M059J (cell line): ENCODE data around the gene FAM184B. TPM values are rescaled to one million over a fixed set of nuclear protein-coding genes. Genes with fewer than 3 reads are reported as not detected.
A peak's percentile ranks its signal among the peaks of the same experiment; 100 is the strongest.
"Not testable (repeated sequence)": the region's sequence is repeated elsewhere in the genome, so short reads cannot be mapped to it uniquely, and the experiment has no call there.

Experiments
- DNase-seq: peaks from one replicate; pipeline ENCODE4 v3.0.0-alpha.2; 2012; ENCODE audit warnings: low read depth
- total RNA-seq: library from RNA; depleted of rRNA; stranded (reverse); fragments of >200 nt; shearing (Covaris generic); gene quantifications from 2 replicates; pipeline ENCODE4 v1.2.3, GENCODE V29; 2014

The FAM184B gene
- total RNA-seq, 1 experiment from 2014 or later, result 0.02 TPM

DNA sequence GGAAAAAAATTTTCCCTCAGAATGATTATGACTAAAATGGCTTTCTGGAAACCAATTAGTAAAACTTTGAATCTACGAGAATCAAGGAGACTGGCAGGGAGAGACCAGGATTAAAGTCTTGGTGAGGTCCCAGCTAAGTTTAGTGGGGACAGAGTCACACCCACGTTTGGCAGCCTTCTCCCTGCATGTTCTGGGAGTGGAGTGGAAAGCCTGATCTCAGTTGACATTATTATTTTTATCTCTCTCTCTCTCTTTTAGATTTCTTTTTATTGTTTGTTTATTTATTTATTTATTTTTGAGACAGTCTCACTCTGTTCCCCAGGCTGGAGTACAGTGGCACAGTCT is 99.2 kb downstream of the FAM184B start:
- no peak for DNase-seq

DNA sequence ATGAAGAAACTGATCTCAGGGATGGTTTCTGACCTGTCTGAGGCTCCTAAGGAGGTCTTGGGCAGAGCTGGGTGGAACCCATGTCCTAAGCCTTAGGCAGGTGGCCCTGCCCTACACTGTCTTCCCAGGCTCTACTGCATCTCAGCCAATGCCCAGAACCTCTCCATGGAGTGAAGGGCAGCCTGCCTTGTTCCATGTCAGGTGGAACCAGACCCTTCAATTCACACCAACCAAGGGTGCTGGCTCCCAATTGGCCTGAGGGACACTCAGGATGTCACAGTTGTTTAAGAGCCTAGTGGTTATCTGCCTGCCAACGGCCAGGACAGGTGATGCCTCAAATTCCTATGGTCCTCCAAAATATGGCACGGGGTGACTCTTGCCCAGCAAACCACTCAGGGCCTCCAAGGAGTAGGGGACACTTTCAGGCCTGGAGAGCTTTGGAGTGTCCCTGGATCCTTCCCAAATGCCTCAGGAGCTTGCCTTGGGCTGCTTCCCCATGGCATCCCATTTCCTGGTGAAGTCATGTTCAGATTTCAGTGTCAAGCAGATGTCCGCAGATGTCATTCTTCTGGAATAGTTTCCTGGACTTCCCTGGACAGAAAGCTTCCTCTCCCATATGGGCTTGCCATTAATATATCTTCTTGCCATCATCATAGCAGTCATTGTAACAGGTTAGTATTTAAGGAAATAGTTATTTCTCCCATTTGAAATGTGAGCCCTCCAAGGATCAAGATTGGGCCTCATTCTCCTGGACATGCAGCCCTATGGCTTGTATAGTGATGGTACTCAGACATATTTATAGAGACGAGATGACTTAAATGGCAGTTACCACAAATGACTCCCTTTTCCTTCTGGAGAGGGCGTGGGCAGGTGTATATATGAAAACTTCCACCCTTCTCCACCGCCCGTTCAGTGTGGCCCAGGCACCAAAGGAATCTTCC is 99.9 kb downstream of the FAM184B start:
- no peak for DNase-seq

DNA sequence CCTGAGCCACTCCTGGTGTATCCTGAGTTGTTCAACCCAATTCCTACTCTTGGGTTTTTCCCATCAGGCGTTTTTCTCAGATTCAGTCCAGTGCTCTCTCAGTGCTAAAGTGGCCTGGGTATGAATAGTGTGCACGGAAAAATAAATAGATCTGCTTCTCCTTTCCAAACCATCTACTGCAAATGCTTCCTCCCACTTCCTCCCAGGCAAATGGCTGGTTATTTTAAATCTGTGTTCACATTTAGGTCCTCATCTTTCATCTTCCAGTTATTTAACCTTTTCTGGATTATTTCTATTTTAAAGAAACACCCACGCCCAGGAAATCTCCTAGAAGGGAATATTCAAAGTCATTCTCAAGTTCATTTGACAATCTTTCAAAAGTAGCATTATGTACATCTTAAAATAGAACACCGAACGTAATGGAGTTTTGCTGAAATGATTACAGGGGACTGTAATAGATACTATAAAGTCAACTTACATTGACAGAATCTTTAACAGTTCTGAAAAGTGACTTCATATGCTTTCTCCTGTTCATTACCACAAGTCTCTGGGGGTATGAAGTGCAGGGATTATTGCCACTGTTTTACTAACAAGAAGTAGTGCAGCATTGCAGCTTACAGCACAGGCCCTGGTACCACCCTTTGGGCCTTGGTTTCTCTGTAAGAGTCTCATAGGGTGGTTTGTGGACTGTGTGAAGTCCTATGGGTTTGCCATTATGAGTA is 100.7 kb downstream of the FAM184B start:
- DNase-seq, result no peak

DNA sequence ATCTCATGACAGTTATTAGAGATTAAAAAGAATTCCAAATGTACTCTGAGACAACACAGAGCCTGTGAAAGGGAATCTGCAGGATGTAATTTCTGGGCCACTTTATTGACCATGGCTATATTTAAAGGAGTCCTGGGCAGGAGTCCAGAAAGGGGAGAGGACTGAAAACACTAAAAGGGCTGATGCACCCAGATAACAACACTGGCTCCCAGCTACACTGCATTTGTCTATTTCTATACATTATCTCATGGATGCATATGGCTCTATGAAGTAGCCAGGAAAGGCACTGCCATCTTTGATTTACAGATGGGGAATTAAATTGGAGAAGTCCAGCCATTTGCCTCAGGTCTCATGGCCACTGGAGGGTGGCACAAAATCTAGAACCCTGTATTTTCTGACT is 111.0 kb downstream of the FAM184B start:
- no peak for DNase-seq

DNA sequence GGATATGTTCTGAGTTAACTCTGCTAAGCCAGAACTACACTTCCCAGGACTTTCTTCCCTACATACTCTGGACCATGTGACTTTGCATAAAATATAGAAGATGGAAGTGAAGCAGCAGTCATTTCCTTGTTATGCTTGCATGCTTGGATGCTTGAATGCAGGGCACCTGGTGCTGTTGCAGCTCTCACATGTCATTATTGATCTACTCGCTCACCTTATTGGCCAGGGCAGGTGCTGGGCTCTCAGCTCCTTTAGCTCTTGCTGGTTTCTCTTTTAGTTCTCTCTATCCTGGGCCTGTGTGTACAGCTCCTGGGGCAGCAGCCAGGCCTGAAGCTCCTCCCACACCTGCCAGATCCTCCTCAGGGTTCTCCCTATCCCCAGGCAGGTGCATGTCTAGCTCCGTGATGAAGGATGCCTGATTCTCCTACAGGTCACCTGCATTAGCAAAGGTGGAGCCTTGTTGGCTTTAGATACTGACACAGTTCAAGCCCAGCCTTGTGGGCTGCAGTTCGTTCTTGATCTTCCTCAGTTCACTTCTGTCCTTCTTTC is 113.7 kb downstream of the FAM184B start:
- no peak for DNase-seq

DNA sequence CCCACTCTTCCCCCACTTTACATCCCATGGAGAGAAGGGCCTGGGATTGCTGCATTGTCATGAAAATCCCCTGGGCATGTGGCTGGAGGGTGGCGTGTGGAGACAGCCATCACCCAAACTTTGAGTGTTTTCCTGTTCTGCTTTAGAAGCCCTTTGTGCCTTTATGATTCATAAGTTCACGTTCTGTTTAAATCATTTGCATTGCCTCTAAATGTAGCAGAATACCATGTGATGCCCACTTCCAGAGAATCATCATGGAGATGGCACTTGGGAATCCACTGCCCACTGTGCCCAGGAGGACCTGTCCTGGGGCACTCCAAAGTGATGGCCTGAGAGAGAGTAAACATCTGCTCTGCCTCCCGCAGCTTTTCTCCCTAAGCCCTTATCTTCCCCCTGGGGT is 114.2 kb downstream of the FAM184B start:
- DNase-seq, result no peak

DNA sequence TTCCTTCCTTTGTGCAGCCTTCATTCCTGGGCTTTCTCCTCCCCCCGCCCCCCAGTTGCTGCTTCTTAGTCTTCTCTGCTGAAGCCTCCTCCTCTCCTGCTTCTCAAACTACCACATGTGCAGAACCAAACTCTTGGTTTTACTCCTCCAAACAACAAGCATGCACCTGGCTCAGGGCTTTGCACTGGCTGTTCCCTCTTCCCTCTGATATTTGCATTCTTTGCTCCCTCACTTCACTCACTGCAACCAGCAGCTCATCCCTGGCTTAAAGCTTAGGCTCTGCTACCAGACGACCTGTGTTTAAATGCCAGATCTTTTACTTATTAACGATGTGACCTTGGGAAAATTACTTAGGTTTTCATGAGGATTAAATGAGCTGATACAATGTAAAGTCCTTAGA is 115.6 kb downstream of the FAM184B start:
- DNase-seq, result no peak

DNA sequence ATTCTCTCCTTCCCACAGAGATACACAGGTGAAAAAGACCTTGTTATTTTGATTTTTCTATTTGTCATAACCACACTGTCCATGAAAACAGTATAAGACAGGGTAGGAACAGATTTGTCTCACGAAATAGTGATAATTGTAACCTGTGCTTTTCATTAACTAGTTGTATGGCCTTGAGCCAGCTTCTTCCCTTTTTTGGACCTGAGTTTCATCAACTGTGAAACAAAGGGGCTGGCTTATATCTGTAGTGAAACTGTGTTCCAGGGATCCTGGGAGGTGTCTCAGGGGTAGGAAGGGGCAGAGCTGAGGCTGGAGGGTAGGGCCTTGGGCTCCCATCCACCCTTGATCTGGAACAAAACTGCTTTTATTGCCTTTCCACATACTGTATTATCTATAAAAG is 116.1 kb downstream of the FAM184B start:
- no peak for DNase-seq

DNA sequence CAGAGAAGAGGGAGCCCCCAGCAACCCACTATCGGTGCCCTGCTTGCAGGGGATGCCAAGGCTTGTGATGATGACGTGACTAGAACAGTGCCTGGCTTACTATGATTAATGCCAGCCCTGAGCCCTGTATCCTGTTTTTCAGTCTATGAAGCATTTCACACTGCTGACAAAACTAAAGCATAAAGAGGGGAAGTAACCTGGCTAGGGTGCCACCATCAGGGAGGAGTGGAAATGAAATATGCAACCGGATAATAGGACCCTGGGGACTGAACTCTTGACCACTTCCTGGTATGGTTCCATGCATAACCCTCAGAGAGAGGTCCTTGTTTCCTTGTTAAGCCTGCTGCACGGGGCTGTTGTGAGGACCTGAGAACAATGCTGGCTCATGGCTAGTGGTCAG is 116.7 kb downstream of the FAM184B start:
- no peak for DNase-seq

DNA sequence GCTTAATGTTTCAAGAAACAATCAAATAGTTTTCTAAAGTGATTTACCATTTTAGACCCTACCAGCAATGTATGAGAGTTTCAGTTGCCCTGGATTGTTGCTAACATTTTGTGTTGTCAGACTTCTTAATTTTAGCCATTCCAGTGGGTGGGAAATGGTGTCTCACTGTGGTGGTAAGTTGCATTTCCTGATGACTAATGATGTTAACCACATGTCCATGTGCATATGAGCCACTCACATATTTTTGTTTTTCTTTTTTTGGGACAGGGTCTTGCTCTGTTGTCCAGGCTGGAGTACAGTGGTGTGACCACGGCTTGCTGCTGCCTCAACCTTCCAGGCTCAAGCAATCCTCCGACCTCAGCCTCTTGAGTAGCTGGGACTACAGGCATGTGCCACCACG is 118.7 kb downstream of the FAM184B start:
- DNase-seq, result peak; percentile 55

DNA sequence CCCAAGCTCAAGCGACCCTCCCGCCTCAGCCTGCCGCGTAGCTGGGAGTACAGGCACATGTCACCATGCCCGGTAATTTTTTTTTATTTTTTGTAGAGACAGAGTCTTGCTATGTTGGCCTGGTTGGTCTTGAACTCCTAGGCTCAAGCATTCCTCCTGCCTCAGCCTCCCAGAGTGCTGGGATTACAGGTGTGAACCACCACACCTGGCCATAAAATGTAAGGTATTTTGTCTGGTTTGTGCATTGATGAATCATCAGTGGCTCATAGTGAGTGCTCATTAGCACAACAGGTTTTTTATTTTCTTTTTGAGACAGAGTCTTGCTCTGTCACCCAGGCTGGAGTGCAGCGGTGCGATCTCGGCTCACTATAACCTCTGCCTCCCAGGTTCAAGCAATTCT is 122.2 kb downstream of the FAM184B start:
- not testable (repeated sequence) for DNase-seq

DNA sequence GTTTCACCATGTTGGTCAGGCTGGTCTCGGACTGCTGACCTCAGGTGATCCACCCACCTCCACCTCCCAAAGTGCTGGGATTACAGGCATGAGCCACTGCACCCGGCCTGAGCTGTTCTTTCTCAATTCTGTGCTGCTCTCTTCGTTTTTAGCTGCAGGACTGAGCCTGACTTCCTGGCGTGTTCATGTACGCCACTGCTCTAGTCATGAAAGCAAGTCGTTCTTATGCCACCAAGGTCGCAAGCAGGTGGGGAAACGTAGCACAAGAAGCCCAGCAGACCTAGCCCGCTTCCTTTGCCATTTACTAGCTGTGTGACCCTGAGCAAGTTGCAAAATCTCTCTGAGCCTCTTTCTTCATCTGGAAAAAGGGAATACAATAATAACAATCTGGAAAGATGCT is 123.6 kb downstream of the FAM184B start:
- no peak for DNase-seq

DNA sequence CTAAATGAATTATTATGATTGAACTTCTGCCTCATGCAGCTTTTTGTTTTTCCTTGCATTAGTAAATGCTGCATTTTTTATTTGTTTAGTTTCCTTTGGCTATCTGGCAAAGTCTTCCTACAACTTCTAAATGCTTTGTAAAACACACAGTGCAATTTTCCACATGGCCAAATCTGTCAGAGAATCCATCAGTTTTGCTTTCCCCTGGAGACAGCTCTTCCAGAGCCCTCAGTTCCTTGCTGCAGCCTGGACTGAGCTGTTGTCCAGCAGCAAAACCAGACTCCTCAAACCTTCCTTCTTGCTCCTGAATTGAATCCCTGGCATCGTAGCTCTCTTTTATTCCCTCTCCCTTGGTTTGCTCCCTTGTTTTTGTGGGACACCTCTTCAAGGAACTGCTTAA is 124.3 kb downstream of the FAM184B start:
- DNase-seq, result no peak

DNA sequence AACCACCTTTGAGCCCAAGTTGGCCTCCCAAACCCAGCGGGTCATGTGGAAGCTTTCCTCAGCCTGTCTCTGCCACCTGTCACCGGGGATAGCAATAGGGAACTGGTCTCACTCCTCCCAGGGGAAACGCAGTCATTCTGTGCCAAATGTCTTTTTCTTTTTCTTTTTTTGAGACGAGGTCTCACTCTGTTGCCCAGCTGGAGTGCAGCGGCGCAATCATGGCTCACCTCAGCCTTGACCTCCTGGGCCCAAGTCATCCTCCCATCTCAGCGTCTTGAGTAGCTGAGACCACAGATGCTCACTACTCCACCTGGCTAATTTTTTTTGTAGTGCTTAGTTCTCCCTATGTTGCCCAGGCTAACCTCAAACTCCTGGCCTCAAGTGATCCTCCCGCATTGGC is 126.7 kb downstream of the FAM184B start:
- no peak for DNase-seq

DNA sequence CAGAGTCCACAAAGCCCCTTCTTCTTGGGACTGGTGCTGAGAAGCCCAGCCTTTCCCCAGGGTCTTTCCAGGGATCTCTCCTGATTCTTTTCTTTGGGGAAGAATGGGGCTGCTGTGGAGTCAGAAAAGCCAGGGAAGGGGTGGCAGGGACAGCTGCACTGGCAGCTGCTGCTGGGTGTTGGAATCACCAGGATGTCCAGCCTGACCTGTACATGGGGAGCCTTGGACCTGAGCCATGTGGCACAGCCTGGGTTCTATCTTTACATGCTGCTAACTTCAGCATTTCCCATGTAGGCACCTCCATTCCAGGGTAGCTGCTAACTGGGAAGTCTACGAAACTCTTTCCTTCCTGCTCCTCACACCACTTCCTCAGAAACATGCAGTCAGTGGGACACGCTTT is 131.0 kb downstream of the FAM184B start:
- DNase-seq, result no peak

DNA sequence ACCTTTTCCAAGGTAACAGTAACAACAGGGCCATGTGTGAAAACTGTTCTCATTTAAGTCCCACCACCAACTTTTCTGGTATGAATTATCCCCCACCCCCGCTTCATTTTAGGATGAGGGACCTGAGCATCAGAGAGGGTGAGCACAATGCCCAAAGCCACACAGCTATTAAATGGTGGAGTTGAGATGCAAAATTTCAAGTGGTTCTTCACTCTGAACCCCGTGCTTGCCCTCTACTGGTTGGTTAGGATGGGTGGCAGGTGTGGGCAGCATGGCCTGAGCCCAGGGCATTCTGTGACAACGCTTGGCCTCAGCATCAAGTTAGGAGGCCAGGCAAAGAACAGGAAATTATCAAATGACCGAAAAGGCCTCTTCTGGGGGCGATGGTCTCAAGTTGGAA is 133.5 kb downstream of the FAM184B start:
- no peak for DNase-seq

DNA sequence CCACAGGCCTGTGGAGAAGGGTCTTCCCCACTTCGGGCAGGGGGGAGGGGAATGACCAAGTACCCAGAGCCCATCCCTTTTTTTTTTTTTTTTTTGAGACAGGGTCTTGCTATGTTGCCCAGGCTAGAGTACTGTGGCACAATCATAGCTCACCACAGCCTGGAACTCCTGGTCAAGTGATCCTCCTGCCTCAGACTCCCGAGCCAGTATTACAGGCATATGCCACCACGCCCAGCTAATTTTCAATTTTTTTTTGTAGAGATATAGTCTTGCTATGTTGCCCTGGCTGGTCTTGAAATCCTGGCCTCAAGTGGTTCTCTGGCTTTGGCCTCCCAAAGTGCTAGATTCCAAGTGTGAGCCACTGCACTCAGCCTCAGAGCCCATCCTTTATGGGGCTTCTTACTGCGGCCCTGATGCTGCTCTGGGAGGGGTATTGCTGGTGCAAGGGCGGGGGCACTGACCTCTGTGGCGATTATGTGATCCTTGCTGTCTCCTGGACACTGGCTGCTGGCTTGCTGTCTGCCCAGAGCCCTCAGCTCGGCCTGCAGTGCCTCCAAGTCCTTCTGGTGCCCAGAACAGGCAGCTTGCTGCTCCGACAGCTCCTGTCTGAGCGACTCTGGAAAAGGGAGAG is 134.1 kb downstream of the FAM184B start:
- no peak for DNase-seq

DNA sequence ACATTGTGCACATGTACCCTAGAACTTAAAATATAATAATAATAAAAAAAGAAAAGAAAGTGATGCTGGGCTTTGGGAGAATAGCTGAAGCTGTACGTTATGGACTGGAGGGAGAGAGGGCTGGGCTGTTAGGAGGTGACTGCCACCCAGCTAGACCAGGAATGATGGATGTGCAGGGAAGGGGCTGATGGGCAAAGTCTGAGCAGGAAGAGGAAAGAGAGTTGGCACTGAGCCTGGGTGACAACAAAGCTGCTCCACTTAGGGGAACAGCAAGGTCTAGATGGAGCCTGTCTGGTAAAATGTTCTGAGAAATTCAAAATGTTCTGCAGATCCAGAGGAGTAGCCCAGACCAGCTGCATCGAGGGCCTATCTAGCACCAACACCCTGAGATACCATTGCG is 134.7 kb downstream of the FAM184B start:
- DNase-seq, result peak; percentile 9

DNA sequence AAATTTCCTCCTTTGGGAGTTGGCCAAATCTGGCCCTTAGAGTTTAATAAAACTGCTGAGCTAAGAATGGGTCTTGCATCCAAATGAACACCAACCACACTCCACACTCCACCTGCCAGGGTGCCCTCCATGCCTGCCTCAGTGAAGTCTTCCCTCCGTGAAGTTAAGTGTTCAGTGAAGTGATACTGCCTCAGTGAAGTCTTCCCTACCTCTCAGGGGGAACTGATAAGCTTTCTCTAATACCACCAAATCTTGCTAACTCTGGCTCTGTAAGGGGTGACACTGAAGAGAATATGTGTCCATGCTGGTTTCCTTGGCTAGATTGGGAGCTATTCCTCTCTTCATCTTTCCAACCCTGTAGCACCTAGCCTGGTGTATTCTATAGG is 139.0 kb downstream of the FAM184B start:
- no peak for DNase-seq

DNA sequence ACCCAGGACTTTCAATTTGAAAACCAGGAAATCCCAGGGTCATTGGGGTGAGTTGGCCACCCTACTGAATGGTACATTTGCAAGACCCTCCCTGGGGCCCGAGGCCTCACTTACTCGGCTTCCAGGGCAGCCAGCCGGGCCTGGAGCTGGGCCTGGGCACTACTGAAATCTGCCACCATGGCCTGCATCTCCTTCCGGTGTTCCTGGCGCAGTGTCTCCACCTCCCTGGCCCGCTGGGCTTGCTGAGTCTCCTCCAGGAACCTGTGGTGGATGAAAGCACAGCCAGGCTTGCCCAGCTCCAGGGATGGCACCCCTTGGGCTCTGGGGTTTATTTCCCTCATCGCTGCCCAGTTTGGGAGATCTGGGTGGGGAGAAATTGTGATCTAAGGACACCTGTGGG is 142.3 kb downstream of the FAM184B start:
- no peak for DNase-seq

DNA sequence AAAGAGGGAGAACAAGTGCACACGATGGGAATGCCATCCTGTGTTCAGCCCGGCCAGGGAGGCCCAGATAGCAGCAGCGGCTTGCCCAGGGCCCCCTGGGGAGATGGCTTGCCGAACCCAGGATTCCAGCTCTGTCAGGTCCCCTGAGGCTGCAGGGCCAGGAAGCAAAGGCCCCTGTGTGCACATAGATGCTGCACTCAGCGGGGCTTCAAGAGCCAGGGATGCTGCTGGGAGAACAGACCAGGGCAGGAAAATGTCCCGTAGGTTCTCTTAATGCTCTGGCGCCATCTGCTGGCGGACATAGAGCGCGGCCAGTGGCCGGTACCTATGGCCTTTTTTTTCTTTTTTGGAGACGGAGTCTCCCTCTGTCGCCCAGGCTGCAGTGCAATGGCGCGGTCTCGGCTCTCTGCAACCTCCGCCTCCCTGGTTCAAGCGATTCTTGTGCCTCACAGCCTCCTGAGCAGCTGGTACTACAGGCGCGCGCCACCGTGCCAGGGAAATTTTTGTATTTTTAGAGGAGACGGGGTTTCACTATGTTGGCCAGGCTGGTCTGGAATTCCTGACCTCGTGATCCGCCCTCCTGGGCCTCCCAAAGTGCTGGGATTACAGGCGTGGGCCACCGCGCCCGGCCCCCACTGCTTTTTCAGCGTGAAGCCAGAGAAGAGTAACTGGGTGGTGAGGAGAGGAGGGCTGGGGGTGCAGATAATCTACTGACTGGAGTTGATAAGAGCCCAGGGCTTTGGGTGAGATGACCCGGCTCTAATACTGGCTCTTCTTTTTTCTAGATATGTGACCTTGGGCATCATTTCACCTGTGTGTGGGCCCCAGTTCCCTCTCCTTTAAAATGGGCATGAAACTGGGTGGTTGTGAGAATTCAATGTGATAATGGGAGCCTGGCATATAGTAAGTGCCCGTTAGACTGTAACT is 144.5 kb downstream of the FAM184B start:
- DNase-seq, result peak; percentile 62

DNA sequence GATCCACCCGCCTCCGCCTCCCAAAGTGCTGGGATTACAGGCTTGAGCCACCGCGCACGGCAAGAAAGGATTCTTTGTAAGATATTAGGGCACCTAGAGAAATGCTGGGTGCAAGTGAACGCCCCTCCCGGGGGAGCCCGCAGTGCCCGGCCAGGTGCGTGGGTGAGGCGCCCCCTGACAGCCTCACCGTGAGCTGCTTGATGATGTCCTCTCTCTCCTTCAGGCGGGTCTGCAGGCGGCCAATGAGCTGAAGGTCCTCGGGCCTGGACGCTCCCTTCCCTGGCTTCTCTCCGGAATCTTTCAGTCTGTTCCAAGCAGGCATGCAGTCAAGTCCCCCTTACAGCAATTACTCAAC is 145.1 kb downstream of the FAM184B start:
- no peak for DNase-seq
